NOMO-1 treated with dmso at 0.1 percent for 144 hours (cell line): ENCODE results near the gene PAX4.

Experiments
- DNase-seq: peaks from one replicate; lab custom pipeline; 2025; ENCODE audit not compliant: unreplicated experiment; lab: John Stamatoyannopoulos, UW

Gene PAX4

GRCh38 chr7:127629268-127629854 lies 11.4 kb upstream of the PAX4 start:
- DNase-seq, result no peak

DNA sequence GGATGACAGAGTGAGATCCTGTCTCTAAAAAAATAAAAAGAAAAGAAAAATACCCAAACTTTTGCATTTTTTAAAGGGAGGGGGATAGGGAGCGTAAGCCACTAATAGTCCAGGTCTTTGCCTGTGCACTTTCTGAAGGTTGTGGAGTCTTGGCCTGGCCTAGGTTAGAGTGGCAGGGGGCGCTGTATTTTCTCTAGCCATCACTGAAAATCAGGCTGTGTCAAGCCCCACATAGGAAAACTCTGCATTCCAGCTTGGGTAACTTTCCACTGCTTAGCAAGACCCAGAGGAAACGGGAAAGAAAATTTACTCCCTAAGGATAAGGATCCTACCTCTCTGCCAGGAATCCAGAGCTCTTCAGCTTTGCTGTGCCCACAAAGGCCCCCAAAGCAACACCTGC lies 10.5 kb upstream of the PAX4 start:
- no peak for DNase-seq

GRCh38 chr7:127625331-127625730 lies 7.4 kb upstream of the PAX4 start:
- DNase-seq, result no peak

GRCh38 chr7:127620406-127621233 lies 2.7 kb upstream of the PAX4 start:
- DNase-seq, result no peak

GRCh38 chr7:127619681-127620405 lies 1.9 kb upstream of the PAX4 start:
- DNase-seq, result no peak

DNA sequence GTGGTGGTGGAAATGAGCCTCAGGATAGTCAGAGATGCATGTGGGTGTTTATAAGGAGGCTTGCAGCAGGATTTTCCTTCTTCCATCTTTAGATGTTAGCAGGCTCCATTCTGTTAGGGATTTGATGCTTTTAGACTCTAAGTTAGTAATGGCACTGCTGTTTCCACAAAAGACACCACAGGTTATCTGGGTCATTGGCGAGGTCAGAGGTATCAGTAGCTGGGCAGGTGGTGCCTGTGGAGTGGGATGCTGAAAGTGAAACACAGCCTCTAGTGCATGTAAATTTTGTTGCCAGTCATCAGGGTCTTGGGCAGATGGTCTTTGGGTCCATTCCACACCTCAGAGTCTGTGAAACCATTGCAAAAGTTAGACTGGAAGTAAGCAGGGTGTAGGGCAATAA lies 833 bp upstream of the PAX4 start:
- no peak for DNase-seq

DNA sequence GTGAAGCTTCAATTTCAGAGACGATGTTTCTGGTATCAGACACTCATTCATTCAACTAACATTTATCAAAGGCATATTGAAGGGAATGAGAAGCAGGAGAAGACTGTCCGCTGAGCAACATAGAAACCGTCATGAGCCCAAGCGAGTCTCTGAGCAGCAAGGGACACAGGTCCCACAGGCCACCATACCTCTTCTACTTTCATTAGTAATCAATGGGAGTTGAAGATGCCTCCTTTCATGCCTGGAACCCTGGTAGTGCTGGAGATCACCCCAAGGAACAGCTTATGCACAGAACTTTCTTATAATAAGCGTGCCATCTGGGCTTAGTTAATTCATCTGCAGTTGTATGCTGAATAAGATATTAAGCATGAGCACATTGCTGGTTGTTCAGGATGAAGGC lies 1.2 kb downstream of the PAX4 start:
- no peak for DNase-seq

DNA sequence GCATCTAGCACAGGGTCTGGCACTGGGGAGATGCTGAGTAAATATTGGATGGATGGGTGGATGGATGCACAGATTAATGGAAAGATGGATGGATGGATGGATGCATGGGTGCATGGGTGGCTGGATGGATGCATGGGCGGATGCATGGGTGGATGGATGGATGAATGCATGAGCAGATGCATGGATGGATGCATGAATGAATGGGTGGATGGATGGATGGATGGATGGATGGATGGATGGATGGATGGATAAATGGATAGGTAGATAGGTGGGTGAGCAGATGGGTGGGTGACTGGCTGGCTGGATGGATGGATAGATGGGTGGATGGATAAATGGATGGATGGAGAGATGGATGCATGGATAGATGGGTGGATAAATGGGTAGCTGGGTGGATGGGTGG lies 5.7 kb downstream of the PAX4 start:
- no peak for DNase-seq

DNA sequence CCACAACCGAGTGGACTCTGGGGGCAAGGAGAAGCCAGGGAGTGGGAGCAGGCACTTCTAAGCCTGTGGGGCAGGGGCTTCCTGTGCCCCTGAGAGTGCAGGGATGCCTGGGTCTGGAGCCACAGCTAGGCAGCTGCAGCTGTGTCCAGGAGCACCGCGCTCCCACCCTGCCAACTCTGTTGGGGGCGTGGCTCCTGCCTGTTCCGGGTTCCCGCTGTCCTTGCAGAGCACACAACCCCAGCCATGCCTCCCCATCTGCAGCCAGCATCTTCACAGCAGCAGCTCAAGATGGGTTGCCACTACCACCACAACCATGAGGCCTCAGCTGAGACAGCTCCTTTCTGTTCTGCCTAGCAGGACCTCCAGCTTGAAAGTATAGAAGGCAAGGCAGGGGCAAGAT lies 8.6 kb downstream of the PAX4 start:
- no peak for DNase-seq

- DNase-seq, result no peak
Measured at GRCh38 chr7:127608446-127608845, 9.5 kb downstream of the PAX4 start.

DNA sequence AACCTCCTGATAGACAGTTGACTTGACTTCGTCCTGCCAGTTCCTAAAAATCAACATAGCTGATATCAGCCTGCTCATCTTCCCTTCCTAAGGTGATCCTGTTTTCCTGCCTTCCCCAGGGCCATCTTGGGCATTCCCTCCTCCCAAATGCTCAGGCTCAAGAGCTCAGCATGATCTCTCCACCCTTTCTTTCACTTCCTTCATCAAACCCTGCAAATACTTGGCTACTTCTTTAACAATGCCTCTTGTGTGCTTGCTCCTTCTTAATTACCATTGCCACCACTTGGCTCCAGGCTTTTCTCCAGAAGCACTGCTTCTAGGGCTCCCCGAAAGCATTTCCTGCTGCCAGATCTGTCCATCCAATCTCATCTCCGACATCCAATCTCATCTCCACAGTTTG lies 17.1 kb downstream of the PAX4 start:
- no peak for DNase-seq

DNA sequence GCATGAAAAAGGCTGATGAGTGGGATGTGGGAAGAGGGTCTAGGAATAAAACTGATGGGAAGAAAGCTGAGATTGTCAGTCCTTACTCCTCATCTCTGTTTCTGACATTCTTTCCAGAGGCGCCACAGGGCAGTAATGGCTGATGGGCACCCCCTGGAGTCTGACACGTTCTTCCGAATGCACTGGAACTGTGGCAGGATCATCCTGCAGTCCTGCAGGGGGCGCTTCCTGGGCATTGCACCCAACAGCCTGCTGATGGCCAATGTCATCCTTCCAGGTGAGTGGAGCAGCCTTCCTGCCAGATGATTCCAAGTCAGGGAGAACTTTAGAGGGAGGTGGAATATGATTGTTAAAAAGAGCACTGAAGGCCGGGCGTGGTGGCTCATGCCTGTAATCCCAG lies 19.6 kb downstream of the PAX4 start:
- no peak for DNase-seq

GRCh38 chr7:127595737-127596136 lies 22.2 kb downstream of the PAX4 start:
- no peak for DNase-seq

DNA sequence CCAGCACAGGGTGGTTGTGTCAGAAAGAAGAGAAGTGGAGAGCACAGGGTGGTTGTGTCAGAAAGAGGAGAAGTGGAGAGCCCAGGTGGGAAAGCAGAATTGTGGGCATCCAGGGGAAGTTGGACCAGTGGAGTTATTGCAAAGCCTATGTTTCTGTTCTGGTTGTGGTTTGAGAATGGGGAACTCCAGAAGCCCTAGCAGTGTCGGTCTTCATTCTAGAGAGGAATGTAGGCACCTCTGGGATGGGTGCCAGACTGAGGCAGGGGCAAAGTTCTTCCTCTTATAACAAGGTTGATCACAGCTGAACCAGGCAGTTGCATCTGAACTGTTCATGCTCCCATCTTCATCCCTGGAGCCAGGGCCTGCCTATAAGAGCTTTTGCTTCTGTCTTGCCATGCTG lies 23.5 kb downstream of the PAX4 start:
- DNase-seq, result peak; percentile 48

- DNase-seq, result no peak
Measured at GRCh38 chr7:127592550-127592949, 25.4 kb downstream of the PAX4 start.

- DNase-seq, result no peak
Measured at GRCh38 chr7:127591591-127591990, 26.4 kb downstream of the PAX4 start.

GRCh38 chr7:127591189-127591588 lies 26.8 kb downstream of the PAX4 start:
- DNase-seq, result no peak

DNA sequence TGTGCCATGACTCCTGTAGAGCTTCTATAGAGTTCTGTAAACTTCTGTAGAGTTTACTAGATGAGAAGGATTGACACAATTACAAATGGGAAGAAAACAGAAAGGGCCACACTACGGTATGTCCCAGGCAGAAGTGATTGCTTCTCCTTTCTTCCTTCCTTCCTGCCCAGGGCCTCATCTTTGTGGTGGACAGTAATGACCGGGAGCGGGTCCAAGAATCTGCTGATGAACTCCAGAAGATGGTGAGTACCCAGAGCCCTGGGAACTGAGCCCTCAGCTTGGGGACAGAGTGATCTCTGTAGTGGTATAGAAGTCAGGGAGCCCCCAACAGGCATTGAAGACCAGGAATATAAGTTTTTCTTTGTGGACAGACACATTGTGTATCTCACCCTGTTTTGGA lies 28.0 kb downstream of the PAX4 start:
- DNase-seq, result no peak

DNA sequence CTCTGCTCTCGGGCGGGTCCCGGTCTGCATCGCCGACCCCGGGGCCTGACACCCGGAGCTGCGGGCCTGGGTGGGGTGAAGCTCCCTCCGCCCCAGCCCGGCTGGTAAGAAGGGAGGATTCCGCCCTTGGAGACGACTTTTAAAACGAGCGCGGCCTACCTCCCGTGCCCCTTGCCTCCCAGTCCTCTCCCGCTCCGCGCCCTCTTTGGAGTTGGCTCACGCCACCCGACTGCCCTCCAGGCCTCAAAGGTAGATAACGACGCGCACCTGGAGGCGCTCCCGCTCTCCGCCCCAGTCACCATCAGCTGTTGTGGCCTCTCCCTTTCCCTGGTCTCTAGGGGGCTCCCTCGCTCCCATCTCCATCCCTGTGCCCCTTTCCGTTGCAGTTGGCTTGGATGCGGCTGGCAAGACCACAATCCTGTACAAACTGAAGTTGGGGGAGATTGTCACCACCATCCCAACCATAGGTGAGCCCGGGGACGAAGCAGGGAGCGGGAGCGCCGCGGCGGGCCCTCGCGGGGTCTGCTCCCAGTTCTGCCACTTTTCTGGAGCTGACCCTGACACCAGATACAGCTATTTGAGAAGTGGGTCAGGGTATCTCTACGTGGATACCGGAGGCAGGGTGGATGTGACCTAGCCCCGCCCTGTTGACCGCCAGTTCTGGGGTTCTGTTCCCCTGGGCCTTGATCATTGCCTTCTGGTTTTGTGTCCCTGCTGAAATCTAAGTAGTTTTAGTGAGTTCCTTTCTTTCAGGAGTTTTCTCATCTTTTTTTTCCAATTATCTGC lies 29.1 kb downstream of the PAX4 start:
- no peak for DNase-seq

GRCh38 chr7:127588019-127588696 lies 29.8 kb downstream of the PAX4 start, which contains the start of gene ARF5:
Gene ARF5, plus strand, starts transcription at chr7:127588411. Its CDS starts 88 bp downstream, at chr7:127588499.
- DNase-seq, result peak; percentile 14

GRCh38 chr7:127587663-127588018 lies 30.3 kb downstream of the PAX4 start:
- no peak for DNase-seq
